Glutamatergic neuron (in vitro differentiated cells): Measurements from ENCODE around the gene CMSS1. TPM values are rescaled to one million over a fixed set of nuclear protein-coding genes. Genes with fewer than 3 reads are reported as not detected.

Experiments used
- DNase-seq: peaks from one replicate; pipeline ENCODE4 v3.0.0; 2022
- H3K27ac Mint-ChIP-seq: one replicate; pipeline ENCODE4 v1.8.0; 2020; ENCODE audit warnings: mild to moderate bottlenecking, mixed read lengths, inconsistent platforms; ENCODE audit not compliant: unreplicated experiment
- H3K27me3 Mint-ChIP-seq: one replicate; pipeline ENCODE4 v1.8.0; 2020; ENCODE audit warnings: mild to moderate bottlenecking, moderate library complexity, mixed read lengths, inconsistent platforms; ENCODE audit not compliant: unreplicated experiment
- H3K36me3 Mint-ChIP-seq: one replicate; pipeline ENCODE4 v1.8.0; 2020; ENCODE audit warnings: mild to moderate bottlenecking, mixed read lengths, inconsistent platforms; ENCODE audit not compliant: unreplicated experiment
- H3K4me1 Mint-ChIP-seq: one replicate; pipeline ENCODE4 v1.8.0; 2020; ENCODE audit warnings: mild to moderate bottlenecking, low read depth, mixed read lengths, inconsistent platforms; ENCODE audit not compliant: unreplicated experiment
- H3K4me3 Mint-ChIP-seq: one replicate; pipeline ENCODE4 v1.8.0; 2020; ENCODE audit warnings: mild to moderate bottlenecking, mixed read lengths, inconsistent platforms; ENCODE audit not compliant: unreplicated experiment
- H3K9me3 Mint-ChIP-seq: one replicate; pipeline ENCODE4 v1.8.0; 2020; ENCODE audit warnings: mild to moderate bottlenecking, moderate library complexity, mixed read lengths, inconsistent platforms; ENCODE audit not compliant: unreplicated experiment
- total RNA-seq: library from RNA; stranded (reverse); fragmentation: NEBNext Ultra II Directional; extraction: Animal tissue kit (Norgen Biotek cat#: 25700); gene quantifications from one replicate; pipeline ENCODE4 v1.2.1, GENCODE V29; 2021; ENCODE audit not compliant: unreplicated experiment
- TF ChIP-seq, protein P1 (sequence below): fragments of 200-600 bp; sonication (generic); IDR thresholded peaks from one replicate; pipeline ENCODE4 v1.5.0; 2021; ENCODE audit not compliant: partially characterized antibody, unreplicated experiment

The CMSS1 gene
- total RNA-seq, 1 donor from 2014 or later = 37.8 TPM

DNA sequence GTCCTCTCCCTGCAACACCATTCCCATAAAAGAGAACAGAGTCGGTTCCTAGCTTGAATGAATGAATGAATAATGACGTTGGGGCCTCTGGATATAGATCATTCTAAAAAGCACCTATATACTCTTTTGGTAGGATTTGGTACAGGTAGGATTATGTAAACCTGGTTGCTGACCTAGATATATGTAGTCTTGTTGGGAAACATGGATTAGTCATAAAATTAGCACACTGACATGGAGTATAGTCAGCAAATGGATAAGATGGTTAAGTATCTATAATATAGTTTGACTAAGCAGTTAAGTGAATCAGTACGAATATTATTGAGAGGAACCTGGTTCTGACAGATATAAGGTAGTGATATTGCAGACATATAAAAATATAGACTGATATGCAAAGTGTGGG, 154.1 kb downstream of the CMSS1 start:
- no peaks in the 10 kb centered on the region for H3K36me3 Mint-ChIP-seq
- H3K27me3 Mint-ChIP-seq = no peaks in the 10 kb centered on the region
- H3K27ac Mint-ChIP-seq = no peak overlapping the region
- no peak for DNase-seq
- H3K4me3 Mint-ChIP-seq = no peak overlapping the region
- TF ChIP-seq, protein P1, sequence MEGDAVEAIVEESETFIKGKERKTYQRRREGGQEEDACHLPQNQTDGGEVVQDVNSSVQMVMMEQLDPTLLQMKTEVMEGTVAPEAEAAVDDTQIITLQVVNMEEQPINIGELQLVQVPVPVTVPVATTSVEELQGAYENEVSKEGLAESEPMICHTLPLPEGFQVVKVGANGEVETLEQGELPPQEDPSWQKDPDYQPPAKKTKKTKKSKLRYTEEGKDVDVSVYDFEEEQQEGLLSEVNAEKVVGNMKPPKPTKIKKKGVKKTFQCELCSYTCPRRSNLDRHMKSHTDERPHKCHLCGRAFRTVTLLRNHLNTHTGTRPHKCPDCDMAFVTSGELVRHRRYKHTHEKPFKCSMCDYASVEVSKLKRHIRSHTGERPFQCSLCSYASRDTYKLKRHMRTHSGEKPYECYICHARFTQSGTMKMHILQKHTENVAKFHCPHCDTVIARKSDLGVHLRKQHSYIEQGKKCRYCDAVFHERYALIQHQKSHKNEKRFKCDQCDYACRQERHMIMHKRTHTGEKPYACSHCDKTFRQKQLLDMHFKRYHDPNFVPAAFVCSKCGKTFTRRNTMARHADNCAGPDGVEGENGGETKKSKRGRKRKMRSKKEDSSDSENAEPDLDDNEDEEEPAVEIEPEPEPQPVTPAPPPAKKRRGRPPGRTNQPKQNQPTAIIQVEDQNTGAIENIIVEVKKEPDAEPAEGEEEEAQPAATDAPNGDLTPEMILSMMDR = no peak
- H3K4me1 Mint-ChIP-seq = peaks cover 5% of the 10 kb centered on the region
- no peaks in the 10 kb centered on the region for H3K9me3 Mint-ChIP-seq

- TF ChIP-seq, protein P1 = no peak
- Mint-ChIP-seq H3K4me3 (no peak overlapping the region), H3K27ac (no peak overlapping the region), H3K27me3 (no peaks in the 10 kb centered on the region), H3K4me1 (peaks cover 5% of the 10 kb centered on the region), H3K9me3 (no peaks in the 10 kb centered on the region), H3K36me3 (no peaks in the 10 kb centered on the region)
- DNase-seq = no peak
Observed at GRCh38 chr3:99972380-99973104, 154.9 kb downstream of the CMSS1 start.

GRCh38 chr3:99974989-99975388, 157.3 kb downstream of the CMSS1 start:
- no peaks in the 10 kb centered on the region for H3K27me3 Mint-ChIP-seq
- H3K4me3 Mint-ChIP-seq = no peak overlapping the region
- H3K36me3 Mint-ChIP-seq = no peaks in the 10 kb centered on the region
- peaks cover 5% of the 10 kb centered on the region for H3K4me1 Mint-ChIP-seq
- DNase-seq = no peak
- TF ChIP-seq, protein P1 = no peak
- no peaks in the 10 kb centered on the region for H3K9me3 Mint-ChIP-seq
- H3K27ac Mint-ChIP-seq = no peak overlapping the region

DNA sequence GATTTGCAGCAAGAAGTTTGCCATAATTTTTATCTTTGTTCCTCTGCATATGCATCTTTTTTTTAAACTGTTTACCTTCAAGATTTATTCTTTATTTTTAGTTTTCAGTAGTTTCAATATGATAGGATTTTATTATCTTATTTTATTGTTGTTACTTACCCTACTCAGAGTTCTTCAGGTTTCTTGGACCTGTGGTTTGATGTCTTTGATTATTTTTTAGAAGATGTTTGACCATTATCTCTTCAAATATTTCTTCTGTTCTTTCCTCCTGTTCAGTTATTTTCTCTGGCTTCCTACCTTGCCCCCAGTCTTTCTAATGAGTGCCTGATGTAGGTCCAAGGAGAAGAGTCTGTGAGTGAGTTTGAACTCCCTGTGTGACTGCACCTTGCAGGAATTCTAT, 158.9 kb downstream of the CMSS1 start:
- Mint-ChIP-seq H3K27me3 (no peaks in the 10 kb centered on the region), H3K27ac (no peak overlapping the region), H3K4me3 (no peak overlapping the region), H3K9me3 (no peaks in the 10 kb centered on the region), H3K4me1 (peaks cover 5% of the 10 kb centered on the region), H3K36me3 (no peaks in the 10 kb centered on the region)
- TF ChIP-seq, protein P1 = no peak
- DNase-seq = no peak

- H3K27me3 Mint-ChIP-seq = no peaks in the 10 kb centered on the region
- H3K36me3 Mint-ChIP-seq = no peaks in the 10 kb centered on the region
- no peak overlapping the region for H3K4me3 Mint-ChIP-seq
- no peak overlapping the region for H3K27ac Mint-ChIP-seq
- TF ChIP-seq, protein P1 = no peak
- H3K9me3 Mint-ChIP-seq = no peaks in the 10 kb centered on the region
- H3K4me1 Mint-ChIP-seq = no peaks in the 10 kb centered on the region
- no peak for DNase-seq
Observed at GRCh38 chr3:99978221-99978620, 160.6 kb downstream of the CMSS1 start.
